ENCODE data around the gene SRD5A1.
"Not testable (repeated sequence)": the region's sequence is repeated elsewhere in the genome, so short reads cannot be mapped to it uniquely, and the experiment has no call there.

SRD5A1 gene

GRCh38 chr5:6606884-6607558 is 26.2 kb upstream of the SRD5A1 start:
- no peak for DNase-seq

GRCh38 chr5:6607559-6607936 is 25.7 kb upstream of the SRD5A1 start:
- DNase-seq, result no peak

GRCh38 chr5:6608016-6608415 is 25.2 kb upstream of the SRD5A1 start:
- DNase-seq, result no peak

- DNase-seq, result no peak
These were observed 21.6 kb upstream of the SRD5A1 start for GRCh38 chr5:6611334-6612256.

GRCh38 chr5:6615034-6615815 is 18.0 kb upstream of the SRD5A1 start:
- no peak for DNase-seq

- DNase-seq, result no peak
These were observed 16.6 kb upstream of the SRD5A1 start for GRCh38 chr5:6616632-6617031.

- DNase-seq, result no peak
These were observed 10.0 kb upstream of the SRD5A1 start for GRCh38 chr5:6623228-6623627.

- no peak for DNase-seq
These were observed 9.3 kb upstream of the SRD5A1 start for GRCh38 chr5:6623941-6624340.

GRCh38 chr5:6626508-6626907 is 6.7 kb upstream of the SRD5A1 start:
- no peak for DNase-seq

- DNase-seq, result no peak
These were observed 1.8 kb upstream of the SRD5A1 start for GRCh38 chr5:6631441-6631840.

- DNase-seq, result no peak
These were observed 834 bp upstream of the SRD5A1 start for GRCh38 chr5:6632324-6632887.

GRCh38 chr5:6633469-6634245 is 417 bp downstream of the SRD5A1 start:
- DNase-seq, result no peak

- no peak for DNase-seq
These were observed 1.1 kb downstream of the SRD5A1 start for GRCh38 chr5:6634306-6634705.

GRCh38 chr5:6634788-6635430 is 1.7 kb downstream of the SRD5A1 start:
- no peak for DNase-seq

GRCh38 chr5:6636293-6636692 is 3.1 kb downstream of the SRD5A1 start:
- no peak for DNase-seq

- no peak for DNase-seq
These were observed 3.8 kb downstream of the SRD5A1 start for GRCh38 chr5:6637022-6637421.

GRCh38 chr5:6637590-6637989 is 4.3 kb downstream of the SRD5A1 start:
- no peak for DNase-seq

- DNase-seq, result no peak
These were observed 5.0 kb downstream of the SRD5A1 start for GRCh38 chr5:6638236-6638635.

- DNase-seq, result no peak
These were observed 9.4 kb downstream of the SRD5A1 start for GRCh38 chr5:6642655-6643054.

GRCh38 chr5:6644794-6645241 is 11.6 kb downstream of the SRD5A1 start:
- DNase-seq, result no peak

GRCh38 chr5:6645571-6646362 is 12.5 kb downstream of the SRD5A1 start:
- DNase-seq, result not testable (repeated sequence)
